GM12878 (cell line): ENCODE measurements around the gene ARHGEF7. TPM values are rescaled to one million over a fixed set of nuclear protein-coding genes. Genes with fewer than 3 reads are reported as not detected.

Source experiments
- ATAC-seq: fragments of 200-7000 bp; cut with Tn5 transposase; 3 replicates; pipeline ENCODE4 v1.9.1; 2020; ENCODE audit warnings: mild to moderate bottlenecking, moderate library complexity
- BruUV-seq: library from RNA; stranded (reverse); fragments of 400-500 nt; replicated peaks from 2 replicates; lab custom pipeline; 2021; lab: Mats Ljungman, UMichigan
- CTCF ChIA-PET: fragments of 300-600 bp; sonication (Branson Sonifier 250); formaldehyde crosslinking; extraction: SDS; loops from one replicate; lab custom pipeline; 2021; ENCODE audit warnings: inconsistent platforms; lab: Yijun Ruan, JAX
- POLR2A ChIA-PET: fragments of 350-600 bp; formaldehyde crosslinking; extraction: SDS; loops from one replicate; lab custom pipeline; 2021; ENCODE audit warnings: inconsistent platforms; lab: Charles Lee
- RAD21 ChIA-PET: fragments of 300-600 bp; sonication (Branson Sonifier 250); formaldehyde crosslinking; loops from one replicate; lab custom pipeline; 2023; ENCODE audit warnings: antibody characterized with exemption; ENCODE audit not compliant: unreplicated experiment; lab: Charles Lee
- SMC1A ChIA-PET: fragments of 300-600 bp; sonication (Branson Sonifier 250); formaldehyde crosslinking; loops from one replicate; lab custom pipeline; 2023; ENCODE audit not compliant: unreplicated experiment, uncharacterized antibody; lab: Charles Lee
- DNase-seq: peaks from one replicate; pipeline ENCODE4 v3.0.0-alpha.2; 2011; ENCODE audit warnings: low read depth, low spot score
- FAIRE-seq: peaks from 3 replicates; lab custom pipeline; 2011; peaks lifted over from hg19 to GRCh38; lab: Jason Lieb, UNC
- H2AFZ ChIP-seq: 2 replicates; pipeline ENCODE4 v1.6.0; 2011; ENCODE audit warnings: low read depth, low read length, control low read depth; ENCODE audit not compliant: control insufficient read depth
- H3K27ac ChIP-seq: 2 replicates; pipeline ENCODE4 v1.5.1; 2011; ENCODE audit warnings: control low read depth; ENCODE audit not compliant: control insufficient read depth, insufficient read depth
- H3K27me3 ChIP-seq, 2 experiments: replicated peaks in 1 of 2; 2 replicates each; pipeline versions ENCODE4 v1.6.0 to v1.6.1; 2011; ENCODE audit warnings: low read length in 1 of 2; ENCODE audit not compliant: control insufficient read depth in 2 of 2, insufficient read depth in 2 of 2
- H3K36me3 ChIP-seq, 2 experiments: 2 replicates each; pipeline ENCODE4 v1.5.1; 2011; ENCODE audit warnings: low read length in 1 of 2; ENCODE audit not compliant: control insufficient read depth in 2 of 2, insufficient read depth in 2 of 2
- H3K4me1 ChIP-seq: 2 replicates; pipeline ENCODE4 v1.6.1; 2011; ENCODE audit warnings: mild to moderate bottlenecking, low read length, moderate library complexity, mixed read lengths; ENCODE audit not compliant: control insufficient read depth, insufficient read depth
- H3K4me2 ChIP-seq: 2 replicates; pipeline ENCODE4 v1.6.0; 2011; ENCODE audit warnings: control low read depth; ENCODE audit not compliant: control insufficient read depth, insufficient read depth
- H3K4me3 ChIP-seq: fragments of 200-600 bp; sonication (generic); 2 replicates; pipeline ENCODE4 v1.5.1; 2016
- H3K79me2 ChIP-seq: 2 replicates; pipeline ENCODE4 v1.6.0; 2011; ENCODE audit warnings: low read length; ENCODE audit not compliant: control insufficient read depth, insufficient read depth
- H3K9ac ChIP-seq: 2 replicates; pipeline ENCODE4 v1.8.0; 2011; ENCODE audit warnings: low read length, control low read depth, mixed read lengths; ENCODE audit not compliant: control insufficient read depth, insufficient read depth
- H3K9me3 ChIP-seq: replicated peaks from 3 replicates; pipeline ENCODE4 v1.5.1; 2011; ENCODE audit warnings: mild to moderate bottlenecking, low read length; ENCODE audit not compliant: control insufficient read depth, insufficient read depth
- H4K20me1 ChIP-seq: 2 replicates; pipeline ENCODE4 v1.6.0; 2011; ENCODE audit not compliant: control insufficient read depth, insufficient read depth
- CHD1 ChIP-seq: IDR thresholded peaks from 2 replicates; pipeline ENCODE4 v1.6.1; 2012; ENCODE audit warnings: low read depth, low read length, improper control_type of control experiment
- NFYB ChIP-seq: IDR thresholded peaks from 2 replicates; pipeline ENCODE4 v1.6.1; 2011; ENCODE audit warnings: low read depth, mild to moderate bottlenecking, low read length, improper control_type of control experiment, moderate library complexity; ENCODE audit not compliant: insufficient read depth
- SIN3A ChIP-seq: IDR thresholded peaks from 2 replicates; pipeline ENCODE4 v1.6.1; 2012; ENCODE audit warnings: low read depth, low read length, improper control_type of control experiment
- TCF7 ChIP-seq: IDR thresholded peaks from 2 replicates; pipeline ENCODE4 v1.6.1; 2014; ENCODE audit warnings: antibody characterized with exemption, borderline replicate concordance
- WGBS: methylation state at CpG from one replicate; pipeline ENCODE4 v1.1.6; 2016; ENCODE audit warnings: low lambda C conversion rate; ENCODE audit not compliant: insufficient replicate concordance, insufficient coverage; ENCODE audit errors: missing lambda C conversion rate; 5-methylcytosine and 5-hydroxymethylcytosine counted together
- in situ Hi-C: fragments of 300-500 bp; cut with MboI; formaldehyde crosslinking; loops from 9 replicates; pipeline ENCODE4 v1.14.3; 2018; ENCODE audit warnings: mixed read lengths
- intact Hi-C: fragments of 100-400 bp; cut with micrococcal nuclease; formaldehyde crosslinking; loops from one replicate; pipeline ENCODE4 v1.14.2; 2022; ENCODE audit not compliant: unreplicated experiment
- polyA plus RNA-seq, 11 experiments: library from polyadenylated mRNA; depleted of rRNA in 4 of 11; unstranded in 6 of 11; stranded (reverse) in 5 of 11; fragments of >200 nt; fragmentation: Nextera tagmentation in 4 of 11; fragmentation: Illumina TruSeq in 1 of 11; extraction: Ambion mirVana in 4 of 11; extraction: Trizol in 1 of 11; gene quantifications; 1 replicate in 1 of 11; 2 replicates in 10 of 11; pipeline versions ENCODE4 v1.2.1 to v1.2.3, GENCODE V29; 2011 to 2016; ENCODE audit warnings: inconsistent platforms in 2 of 11, missing spikeins in 2 of 11, low read depth in 1 of 11
- total RNA-seq, 4 experiments: library from RNA; depleted of rRNA in 3 of 4; stranded (reverse); fragments of >200 nt in 3 of 4; fragmentation: Illumina TruSeq in 1 of 4; extraction: Trizol in 1 of 4; gene quantifications; 2 replicates each; pipeline versions ENCODE4 v1.2.1 to v1.2.3, GENCODE V29; 2013 to 2021
- TF ChIP-seq, protein P1 (sequence below): fragments of 450-650 bp; IDR thresholded peaks from 2 replicates; pipeline ENCODE4 v1.6.1; 2016; ENCODE audit warnings: mild to moderate bottlenecking, moderate library complexity, borderline replicate concordance
- TF ChIP-seq, protein P2 (sequence below): fragments of 450-650 bp; IDR thresholded peaks from 2 replicates; pipeline ENCODE4 v1.6.1; 2016; ENCODE audit warnings: mild to moderate bottlenecking
- TF ChIP-seq, protein P3 (sequence below): fragments of 450-650 bp; IDR thresholded peaks from 2 replicates; pipeline ENCODE4 v1.6.1; 2017; ENCODE audit warnings: low read depth, mild to moderate bottlenecking, moderate library complexity
- TF ChIP-seq, protein P4 (sequence below): IDR thresholded peaks from 2 replicates; pipeline ENCODE4 v1.6.1; 2012; ENCODE audit warnings: low read depth, low read length, improper control_type of control experiment

ARHGEF7 gene
- total and polyA plus RNA-seq, 10 of the 15 experiments (the other 5 are each of a cell fraction or from before 2014, with no cell fraction given) = 4.7 to 65.5 (median 36.6) TPM

DNA sequence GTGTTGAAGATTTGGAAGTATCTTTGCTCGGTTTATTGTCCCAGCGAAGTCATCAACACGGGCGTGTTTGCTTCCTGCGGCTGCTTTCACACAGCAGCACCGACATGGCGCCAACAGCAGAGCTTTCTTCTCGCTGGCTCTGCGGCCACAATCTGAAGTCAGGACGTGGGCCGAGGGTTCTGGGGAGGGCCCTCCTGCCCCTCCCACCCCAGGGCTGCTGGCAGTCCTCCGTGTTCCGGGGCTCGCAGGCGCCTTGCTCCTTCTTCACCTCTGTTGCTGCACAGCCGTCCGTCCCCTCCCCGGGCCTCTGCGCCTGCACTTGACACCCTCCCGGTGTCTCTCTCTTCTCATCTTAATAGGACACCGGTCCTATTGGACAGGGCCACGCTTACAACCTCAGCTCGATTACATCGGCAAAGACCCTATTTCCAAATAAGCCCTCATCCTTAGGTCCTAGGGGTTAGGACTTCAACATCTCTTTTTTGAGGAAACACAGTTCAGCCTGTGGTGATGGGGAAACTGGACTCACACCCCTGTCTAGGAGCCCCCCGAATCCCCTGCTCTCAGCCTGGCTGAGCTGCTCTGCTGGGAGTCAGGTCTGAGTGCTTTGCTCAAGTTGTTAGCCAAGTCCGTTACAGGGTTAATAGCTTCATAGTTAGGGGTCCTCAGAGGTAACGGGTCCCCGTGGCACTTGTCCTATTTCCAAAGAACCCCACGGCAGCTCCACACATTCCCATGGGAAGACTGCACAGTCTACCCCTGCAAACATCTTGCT lies 202.6 kb downstream of the ARHGEF7 start (continued):
- TF ChIP-seq, protein P1, sequence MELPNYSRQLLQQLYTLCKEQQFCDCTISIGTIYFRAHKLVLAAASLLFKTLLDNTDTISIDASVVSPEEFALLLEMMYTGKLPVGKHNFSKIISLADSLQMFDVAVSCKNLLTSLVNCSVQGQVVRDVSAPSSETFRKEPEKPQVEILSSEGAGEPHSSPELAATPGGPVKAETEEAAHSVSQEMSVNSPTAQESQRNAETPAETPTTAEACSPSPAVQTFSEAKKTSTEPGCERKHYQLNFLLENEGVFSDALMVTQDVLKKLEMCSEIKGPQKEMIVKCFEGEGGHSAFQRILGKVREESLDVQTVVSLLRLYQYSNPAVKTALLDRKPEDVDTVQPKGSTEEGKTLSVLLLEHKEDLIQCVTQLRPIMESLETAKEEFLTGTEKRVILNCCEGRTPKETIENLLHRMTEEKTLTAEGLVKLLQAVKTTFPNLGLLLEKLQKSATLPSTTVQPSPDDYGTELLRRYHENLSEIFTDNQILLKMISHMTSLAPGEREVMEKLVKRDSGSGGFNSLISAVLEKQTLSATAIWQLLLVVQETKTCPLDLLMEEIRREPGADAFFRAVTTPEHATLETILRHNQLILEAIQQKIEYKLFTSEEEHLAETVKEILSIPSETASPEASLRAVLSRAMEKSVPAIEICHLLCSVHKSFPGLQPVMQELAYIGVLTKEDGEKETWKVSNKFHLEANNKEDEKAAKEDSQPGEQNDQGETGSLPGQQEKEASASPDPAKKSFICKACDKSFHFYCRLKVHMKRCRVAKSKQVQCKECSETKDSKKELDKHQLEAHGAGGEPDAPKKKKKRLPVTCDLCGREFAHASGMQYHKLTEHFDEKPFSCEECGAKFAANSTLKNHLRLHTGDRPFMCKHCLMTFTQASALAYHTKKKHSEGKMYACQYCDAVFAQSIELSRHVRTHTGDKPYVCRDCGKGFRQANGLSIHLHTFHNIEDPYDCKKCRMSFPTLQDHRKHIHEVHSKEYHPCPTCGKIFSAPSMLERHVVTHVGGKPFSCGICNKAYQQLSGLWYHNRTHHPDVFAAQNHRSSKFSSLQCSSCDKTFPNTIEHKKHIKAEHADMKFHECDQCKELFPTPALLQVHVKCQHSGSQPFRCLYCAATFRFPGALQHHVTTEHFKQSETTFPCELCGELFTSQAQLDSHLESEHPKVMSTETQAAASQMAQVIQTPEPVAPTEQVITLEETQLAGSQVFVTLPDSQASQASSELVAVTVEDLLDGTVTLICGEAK = no peak
- TF ChIP-seq SIN3A (no peak), TCF7 (no peak), NFYB (no peak)
- TF ChIP-seq, protein P2, sequence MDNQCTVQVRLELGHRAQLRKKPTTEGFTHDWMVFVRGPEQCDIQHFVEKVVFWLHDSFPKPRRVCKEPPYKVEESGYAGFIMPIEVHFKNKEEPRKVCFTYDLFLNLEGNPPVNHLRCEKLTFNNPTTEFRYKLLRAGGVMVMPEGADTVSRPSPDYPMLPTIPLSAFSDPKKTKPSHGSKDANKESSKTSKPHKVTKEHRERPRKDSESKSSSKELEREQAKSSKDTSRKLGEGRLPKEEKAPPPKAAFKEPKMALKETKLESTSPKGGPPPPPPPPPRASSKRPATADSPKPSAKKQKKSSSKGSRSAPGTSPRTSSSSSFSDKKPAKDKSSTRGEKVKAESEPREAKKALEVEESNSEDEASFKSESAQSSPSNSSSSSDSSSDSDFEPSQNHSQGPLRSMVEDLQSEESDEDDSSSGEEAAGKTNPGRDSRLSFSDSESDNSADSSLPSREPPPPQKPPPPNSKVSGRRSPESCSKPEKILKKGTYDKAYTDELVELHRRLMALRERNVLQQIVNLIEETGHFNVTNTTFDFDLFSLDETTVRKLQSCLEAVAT = no peak

DNA sequence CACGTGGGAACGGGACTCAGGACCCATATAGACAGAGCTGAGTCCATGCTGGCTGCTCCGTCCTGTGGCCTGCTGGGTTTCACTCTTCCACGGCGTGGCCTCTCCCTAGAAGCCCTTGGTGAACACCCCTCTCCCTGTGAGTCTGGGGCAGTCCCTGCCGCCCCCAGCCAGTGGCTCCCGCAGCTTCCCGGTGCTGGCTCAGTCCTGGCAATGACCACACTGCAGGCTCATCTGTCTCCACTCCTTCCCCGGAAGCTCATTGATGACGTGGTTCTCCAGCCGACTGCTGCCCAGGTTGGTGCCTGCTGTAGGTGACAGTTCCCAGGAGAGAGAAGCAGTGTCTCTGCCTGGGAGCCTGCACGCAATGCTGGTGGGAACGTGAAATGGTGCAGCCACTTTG lies 203.3 kb downstream of the ARHGEF7 start:
- Histone ChIP-seq H3K27me3 (no peaks in the 10 kb centered on the region), H3K9ac (no peak overlapping the region), H3K4me2 (no peak overlapping the region), H3K79me2 (no peaks in the 10 kb centered on the region), H3K9me3 (no peaks in the 10 kb centered on the region), H3K36me3 (peaks cover 0 to 2% of the 10 kb centered on the region in 2 experiments; a peak in 2 of 4 replicates), H3K4me3 (no peak overlapping the region), H4K20me1 (no peaks in the 10 kb centered on the region), H3K4me1 (no peaks in the 10 kb centered on the region), H2AFZ (no peak overlapping the region), H3K27ac (no peak overlapping the region)
- RAD21 ChIA-PET = no interaction called here
- in situ Hi-C loops (no loop called here), intact Hi-C loops (no loop called here)
- BruUV-seq = no TSS peak
- SMC1A ChIA-PET = no interaction called here
- POLR2A ChIA-PET = no interaction called here
- CTCF ChIA-PET = no interaction called here
- TF ChIP-seq, protein P3, sequence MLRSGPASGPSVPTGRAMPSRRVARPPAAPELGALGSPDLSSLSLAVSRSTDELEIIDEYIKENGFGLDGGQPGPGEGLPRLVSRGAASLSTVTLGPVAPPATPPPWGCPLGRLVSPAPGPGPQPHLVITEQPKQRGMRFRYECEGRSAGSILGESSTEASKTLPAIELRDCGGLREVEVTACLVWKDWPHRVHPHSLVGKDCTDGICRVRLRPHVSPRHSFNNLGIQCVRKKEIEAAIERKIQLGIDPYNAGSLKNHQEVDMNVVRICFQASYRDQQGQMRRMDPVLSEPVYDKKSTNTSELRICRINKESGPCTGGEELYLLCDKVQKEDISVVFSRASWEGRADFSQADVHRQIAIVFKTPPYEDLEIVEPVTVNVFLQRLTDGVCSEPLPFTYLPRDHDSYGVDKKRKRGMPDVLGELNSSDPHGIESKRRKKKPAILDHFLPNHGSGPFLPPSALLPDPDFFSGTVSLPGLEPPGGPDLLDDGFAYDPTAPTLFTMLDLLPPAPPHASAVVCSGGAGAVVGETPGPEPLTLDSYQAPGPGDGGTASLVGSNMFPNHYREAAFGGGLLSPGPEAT = no peak
- TF ChIP-seq, protein P4, sequence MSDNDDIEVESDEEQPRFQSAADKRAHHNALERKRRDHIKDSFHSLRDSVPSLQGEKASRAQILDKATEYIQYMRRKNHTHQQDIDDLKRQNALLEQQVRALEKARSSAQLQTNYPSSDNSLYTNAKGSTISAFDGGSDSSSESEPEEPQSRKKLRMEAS = no peak
- TF ChIP-seq CHD1 = no peak
- no peak for TF ChIP-seq SIN3A
- 89% methylated on average over 13 of the region's 13 CpGs for WGBS
- ATAC-seq (no peak), DNase-seq (no peak), FAIRE-seq (no peak)
